ENCODE data around the gene KCNE4. TPM values are rescaled to one million over a fixed set of nuclear protein-coding genes. Genes with fewer than 3 reads are reported as not detected.
A peak's percentile ranks its signal among the peaks of the same experiment; 100 is the strongest.

KCNE4 gene
- total RNA-seq, 2 donors from 2014 or later = 21.2 to 23.0 TPM

DNA sequence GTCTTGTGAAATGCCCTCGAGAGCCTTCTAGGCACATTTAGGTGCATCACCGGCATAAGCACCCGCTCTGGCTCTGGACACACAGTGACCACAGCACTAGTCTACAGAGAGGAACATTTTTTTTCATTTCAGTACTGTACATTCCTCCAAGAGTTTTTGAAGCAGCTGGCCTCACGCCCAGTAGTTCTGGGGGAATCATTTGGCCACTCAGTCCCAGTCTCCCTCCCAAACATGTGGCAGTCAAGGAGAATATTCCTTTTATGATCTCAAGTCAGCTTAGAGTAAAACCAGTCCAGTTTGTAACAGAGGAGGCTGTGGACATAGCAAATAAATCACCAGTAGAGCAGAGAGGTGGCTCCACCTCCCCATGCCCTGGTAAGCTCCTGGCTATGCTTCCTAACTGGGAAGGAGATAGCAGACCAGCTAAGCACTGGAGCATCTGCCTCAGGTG is 48.1 kb downstream of the KCNE4 start:
- intact Hi-C loops (cut with DNase I) = loop anchor here in 1 of 2 donors (5.0 kb wide), 1 partner anchor 128 kb away; no protein-coding TSS in a partner anchor
- peak; percentile 90 for DNase-seq (ENCODE audit: low spot score)

- no peak for DNase-seq (ENCODE audit: low spot score)
- intact Hi-C loops (cut with DNase I) = loop anchor here in 1 of 2 donors (5.0 kb wide), 1 partner anchor 129 kb away; no protein-coding TSS in a partner anchor
Observed at GRCh38 chr2:223101340-223102039, 49.5 kb downstream of the KCNE4 start.

DNA sequence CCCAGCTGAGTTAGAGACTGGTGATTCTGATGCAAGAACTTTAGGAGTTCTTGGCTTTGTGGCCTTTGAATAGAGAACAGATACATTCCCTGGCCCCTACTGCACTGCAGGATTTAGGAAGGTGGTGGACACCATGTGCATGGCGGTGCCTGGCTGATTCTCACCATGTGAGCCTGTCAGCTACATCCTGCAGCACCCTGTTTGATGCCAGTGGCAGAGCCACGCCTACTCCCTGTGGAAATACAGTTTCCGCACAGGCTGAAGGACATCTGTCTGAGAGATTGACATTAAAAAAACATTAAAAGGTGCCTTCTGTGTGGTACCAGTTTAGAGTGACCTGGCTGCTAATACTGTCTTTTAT is 50.0 kb downstream of the KCNE4 start:
- no peak for DNase-seq (ENCODE audit: low spot score)
- intact Hi-C loops (cut with DNase I) = loop anchor here in 1 of 2 donors (5.0 kb wide), 1 partner anchor 130 kb away; no protein-coding TSS in a partner anchor

DNA sequence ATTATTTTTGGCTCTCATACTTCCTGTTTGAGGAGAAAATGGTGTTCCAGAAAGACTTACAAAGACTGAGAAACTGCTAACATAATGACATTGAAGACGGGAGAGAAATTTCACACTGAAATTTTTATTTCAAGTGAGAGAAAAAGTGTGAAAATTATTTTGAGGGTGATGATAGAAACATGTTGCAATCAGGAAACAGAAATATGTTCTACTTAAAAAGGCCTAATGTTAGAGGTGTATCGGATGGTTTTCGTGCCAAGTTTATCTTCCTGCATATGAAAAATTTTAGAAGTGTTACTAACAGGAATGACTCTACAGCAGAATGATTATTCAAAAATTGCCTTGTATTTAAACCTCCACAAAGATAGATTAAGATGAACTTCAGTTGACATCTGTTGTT is 50.5 kb downstream of the KCNE4 start:
- no peak for DNase-seq (ENCODE audit: low spot score)
- intact Hi-C loops (cut with DNase I) = loop anchor here in 1 of 2 donors (5.0 kb wide), 1 partner anchor 130 kb away; no protein-coding TSS in a partner anchor

DNA sequence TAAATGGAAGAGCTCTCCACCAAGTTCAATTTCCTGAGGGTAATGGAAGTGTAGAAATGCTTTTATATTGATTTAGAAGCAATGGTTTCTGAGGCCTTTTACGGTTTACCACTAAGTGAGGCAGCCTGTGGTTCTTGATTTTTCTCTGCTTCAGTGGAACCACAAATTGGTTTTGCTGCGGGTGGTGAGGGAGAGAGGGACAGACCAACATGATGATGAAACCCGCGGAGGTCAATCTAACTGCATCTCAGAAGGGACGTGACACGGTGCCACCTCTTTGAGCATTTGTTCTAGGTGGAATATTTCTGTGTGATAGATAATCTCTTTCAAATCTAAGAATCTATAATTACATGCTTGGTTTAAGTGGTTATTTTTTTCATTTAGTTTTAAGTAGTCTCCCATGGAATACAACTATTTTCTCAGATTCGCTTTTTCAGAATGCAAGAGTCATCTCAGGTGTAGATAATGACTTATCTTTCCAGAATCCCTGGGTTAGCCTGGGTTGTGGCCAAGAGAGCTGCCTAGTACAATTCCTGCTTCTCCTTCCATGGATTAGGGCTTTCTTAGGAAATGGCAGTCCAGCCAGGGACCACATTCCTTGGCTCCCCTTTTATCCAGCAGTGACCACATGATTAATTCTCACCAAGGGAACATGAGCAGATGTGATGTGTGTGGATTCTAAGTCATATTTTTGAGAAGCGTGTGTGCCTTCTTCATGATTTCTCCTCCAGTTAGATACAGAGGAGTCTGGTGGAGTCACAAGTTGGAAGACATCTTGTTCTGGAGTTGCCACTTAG is 52.5 kb downstream of the KCNE4 start:
- intact Hi-C loops (cut with DNase I) = loop anchor here in 1 of 2 donors (5.0 kb wide), 1 partner anchor 132 kb away; no protein-coding TSS in a partner anchor
- no peak for DNase-seq (ENCODE audit: low spot score)

Other genes starting within 250 kb of the KCNE4 start
- gene ACSL3, start 191.2 kb upstream of the KCNE4 start, total RNA-seq = 10 to 100 TPM; 52.2 to 54.6 TPM